CD4-positive, alpha-beta T cell treated with Interleukin-12 subunit alpha and Interleukin-12 subunit beta, for 1 hour (primary cell): ENCODE results near the gene SCN4A.
A peak's percentile ranks its signal among the peaks of the same experiment; 100 is the strongest.
"Not testable (repeated sequence)": the region's sequence is repeated elsewhere in the genome, so short reads cannot be mapped to it uniquely, and the experiment has no call there.

ENCODE experiments used
- DNase-seq: peaks from one replicate; pipeline ENCODE4 v3.0.0-alpha.2; 2020

SCN4A gene

GRCh38 chr17:63932721-63933120 lies 40.0 kb downstream of the SCN4A start:
- no peak for DNase-seq

GRCh38 chr17:63931981-63932561 lies 40.6 kb downstream of the SCN4A start, which contains the start of gene CD79B:
Gene CD79B, minus strand, starts transcription at chr17:63932331. Its CDS starts 70 bp downstream, at chr17:63932261.
- DNase-seq, result peak; percentile 27

DNA sequence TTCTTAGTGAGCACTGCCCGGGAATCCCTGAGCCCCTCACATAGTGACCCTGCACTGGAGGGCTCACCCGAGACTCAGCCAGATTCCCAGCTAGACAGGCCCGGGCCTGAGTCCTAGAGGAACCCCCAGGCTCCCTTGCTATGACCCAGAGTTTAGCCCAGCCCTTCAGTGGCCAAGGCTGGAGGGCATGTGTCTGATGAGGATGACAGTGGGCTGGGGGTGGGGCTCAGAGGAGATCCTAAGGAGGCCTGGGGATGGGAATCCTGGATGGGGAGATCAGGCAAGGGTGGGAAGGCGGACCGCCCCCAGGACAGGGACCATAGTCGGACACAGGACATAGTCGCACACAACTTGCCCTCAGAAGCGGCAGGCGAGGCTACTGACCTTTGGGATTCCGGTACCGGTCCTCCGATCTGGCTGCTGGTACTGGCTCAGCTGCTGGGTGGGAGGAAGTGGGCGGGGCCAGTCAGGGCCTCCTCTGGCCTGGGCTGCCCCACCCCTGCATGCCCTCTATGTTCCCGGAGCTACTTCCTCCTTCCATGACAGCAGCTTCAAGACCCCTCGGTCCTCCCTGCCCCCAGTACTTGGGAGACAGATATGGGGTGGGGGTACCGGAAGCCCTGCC lies 41.7 kb downstream of the SCN4A start:
- DNase-seq, result peak; percentile 70

DNA sequence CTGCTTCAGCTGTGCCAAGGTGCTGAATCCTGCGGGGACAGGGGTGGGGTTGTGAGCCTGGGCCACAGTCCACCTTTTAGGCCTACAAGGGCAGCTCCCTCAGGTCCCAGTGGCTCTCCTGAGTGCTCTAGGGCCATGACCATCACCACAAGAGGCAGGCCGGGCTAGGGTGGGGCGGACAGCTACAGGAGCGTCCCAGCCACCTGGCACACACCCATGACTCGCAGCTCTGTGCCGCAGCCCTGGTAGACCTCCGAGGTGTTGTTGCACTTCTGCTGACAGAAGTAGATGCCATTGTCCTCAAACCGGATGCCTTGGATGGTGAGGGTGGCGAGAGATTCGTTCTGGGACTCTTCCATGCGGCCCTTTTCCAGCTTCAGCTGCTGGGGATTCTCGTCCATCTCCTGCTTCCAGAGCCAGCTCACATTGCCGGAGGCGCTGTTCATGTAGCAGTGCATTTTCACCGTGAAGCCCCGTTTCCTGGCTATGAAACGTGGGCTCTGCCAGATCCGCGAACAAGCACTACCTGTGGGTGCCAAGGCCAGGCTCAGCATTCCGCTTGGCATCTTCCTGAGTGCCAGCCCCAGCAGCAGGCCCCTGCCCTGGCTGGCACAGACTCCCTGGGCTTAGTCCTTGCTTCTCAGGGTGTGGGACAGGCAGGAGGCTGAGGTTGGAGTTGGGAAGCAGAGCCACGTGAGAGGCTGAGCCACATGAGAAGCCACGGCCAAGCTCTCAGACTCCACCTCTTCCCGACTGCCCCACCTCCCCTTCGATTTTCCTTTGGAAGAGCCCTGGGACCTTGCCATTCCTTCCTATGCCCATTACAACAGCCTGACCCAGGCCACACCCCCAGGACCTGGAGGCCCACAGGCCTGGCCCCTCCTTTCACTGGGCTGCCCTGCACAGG lies 42.6 kb downstream of the SCN4A start:
- DNase-seq, result no peak

GRCh38 chr17:63928966-63929695 lies 43.6 kb downstream of the SCN4A start:
- DNase-seq, result no peak

DNA sequence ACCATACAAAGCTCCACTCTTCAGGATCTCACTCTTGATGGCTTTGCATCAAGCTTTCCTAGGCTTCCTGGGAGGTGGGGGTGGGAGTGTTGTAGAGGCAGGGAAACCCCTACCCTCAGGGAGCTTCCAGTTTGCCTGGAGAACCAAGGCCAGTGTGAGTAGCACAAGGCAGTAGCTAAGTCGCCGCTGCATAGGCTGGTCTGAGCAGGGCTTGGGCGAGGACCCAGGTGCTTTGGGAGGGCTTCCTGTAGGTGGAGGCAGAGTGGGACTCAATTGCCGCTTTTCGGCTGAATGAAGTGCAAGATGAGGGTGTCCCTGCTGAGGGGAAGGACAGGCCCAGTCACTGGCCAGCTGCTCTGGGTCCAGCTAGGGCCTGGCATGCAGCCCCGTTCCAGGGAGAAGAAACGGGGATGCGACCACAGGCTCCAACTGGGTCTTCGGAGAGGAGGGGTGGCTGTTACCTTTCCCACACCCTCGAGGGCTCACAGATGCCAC lies 44.5 kb downstream of the SCN4A start:
- no peak for DNase-seq

GRCh38 chr17:63927464-63928171 lies 45.1 kb downstream of the SCN4A start:
- no peak for DNase-seq

DNA sequence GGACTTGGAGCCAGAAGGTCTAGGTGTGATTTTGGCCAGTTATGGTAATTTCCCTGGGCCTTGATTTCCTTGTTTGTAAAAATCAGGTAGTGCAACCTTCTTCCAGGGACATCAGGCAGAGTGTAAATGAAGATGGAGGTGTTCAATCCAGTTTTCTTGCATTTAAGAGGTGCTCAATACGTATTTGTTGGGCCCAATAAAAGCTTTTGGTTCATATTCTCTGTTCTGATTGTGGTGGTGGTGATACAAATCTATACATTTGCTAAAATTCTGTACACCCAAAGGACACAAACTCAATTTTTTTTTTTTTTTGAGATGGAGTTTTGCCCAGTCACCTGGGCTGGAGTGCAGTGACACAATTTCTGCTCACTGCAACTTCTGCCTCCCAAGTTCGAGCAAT lies 46.6 kb downstream of the SCN4A start:
- no peak for DNase-seq

GRCh38 chr17:63925615-63926014 lies 47.1 kb downstream of the SCN4A start:
- no peak for DNase-seq

GRCh38 chr17:63922402-63922801 lies 50.3 kb downstream of the SCN4A start:
- DNase-seq, result not testable (repeated sequence)

GRCh38 chr17:63920779-63921178 lies 51.9 kb downstream of the SCN4A start:
- DNase-seq, result not testable (repeated sequence)

GRCh38 chr17:63920050-63920449 lies 52.7 kb downstream of the SCN4A start:
- not testable (repeated sequence) for DNase-seq

DNA sequence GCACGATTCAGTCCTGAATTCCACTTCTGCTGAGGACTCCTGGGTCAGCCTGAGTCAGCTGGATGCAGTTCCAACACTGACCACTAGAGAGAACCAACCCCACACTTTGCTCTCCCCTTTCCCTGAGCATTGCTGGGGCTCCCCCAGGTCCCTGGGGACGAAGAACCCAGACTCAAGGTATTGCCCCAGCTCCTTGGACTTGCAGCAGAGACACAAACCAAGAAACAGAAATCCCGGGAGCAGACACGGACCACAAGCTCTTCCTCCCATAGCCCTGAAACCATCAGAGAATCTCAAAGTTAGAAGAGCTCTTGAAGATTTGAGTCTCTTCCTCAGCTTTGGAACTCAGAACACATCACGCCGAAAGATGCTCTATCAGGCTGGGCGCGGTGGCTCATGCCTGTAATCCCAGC lies 53.4 kb downstream of the SCN4A start:
- DNase-seq, result peak; percentile 85

- DNase-seq, result not testable (repeated sequence)
These were observed 53.9 kb downstream of the SCN4A start, which contains the start of gene GH1 for GRCh38 chr17:63918789-63919305. Gene GH1, minus strand, starts transcription at chr17:63918839. Its CDS starts 63 bp downstream, at chr17:63918776.

- DNase-seq, result no peak
These were observed 54.4 kb downstream of the SCN4A start for GRCh38 chr17:63918305-63918704.

DNA sequence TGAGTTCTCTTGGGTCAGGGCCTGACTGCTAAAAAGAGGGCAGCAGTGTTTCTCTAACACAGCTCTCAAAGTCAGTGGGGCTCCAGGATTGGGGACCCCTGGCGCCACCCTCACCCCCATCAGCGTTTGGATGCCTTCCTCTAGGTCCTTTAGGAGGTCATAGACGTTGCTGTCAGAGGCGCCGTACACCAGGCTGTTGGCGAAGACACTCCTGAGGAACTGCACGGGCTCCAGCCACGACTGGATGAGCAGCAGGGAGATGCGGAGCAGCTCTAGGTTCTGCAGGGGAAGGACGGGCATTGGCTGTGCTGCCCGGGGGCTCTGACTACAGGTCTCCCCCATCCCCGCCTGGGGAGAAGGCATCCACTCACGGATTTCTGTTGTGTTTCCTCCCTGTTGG lies 55.1 kb downstream of the SCN4A start:
- DNase-seq, result no peak

DNA sequence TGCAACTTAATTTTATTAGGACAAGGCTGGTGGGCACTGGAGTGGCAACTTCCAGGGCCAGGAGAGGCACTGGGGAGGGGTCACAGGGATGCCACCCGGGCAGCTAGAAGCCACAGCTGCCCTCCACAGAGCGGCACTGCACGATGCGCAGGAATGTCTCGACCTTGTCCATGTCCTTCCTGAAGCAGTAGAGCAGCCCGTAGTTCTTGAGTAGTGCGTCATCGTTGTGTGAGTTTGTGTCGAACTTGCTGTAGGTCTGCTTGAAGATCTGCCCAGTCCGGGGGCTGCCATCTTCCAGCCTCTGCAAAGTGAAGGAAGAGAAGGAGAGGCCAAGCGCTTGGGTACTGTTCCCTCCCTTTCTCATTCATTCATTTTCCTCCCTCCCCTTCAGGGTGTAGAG lies 55.5 kb downstream of the SCN4A start:
- DNase-seq, result not testable (repeated sequence)

GRCh38 chr17:63916566-63917185 lies 56.0 kb downstream of the SCN4A start:
- no peak for DNase-seq

GRCh38 chr17:63915753-63916152 lies 57.0 kb downstream of the SCN4A start:
- not testable (repeated sequence) for DNase-seq

DNA sequence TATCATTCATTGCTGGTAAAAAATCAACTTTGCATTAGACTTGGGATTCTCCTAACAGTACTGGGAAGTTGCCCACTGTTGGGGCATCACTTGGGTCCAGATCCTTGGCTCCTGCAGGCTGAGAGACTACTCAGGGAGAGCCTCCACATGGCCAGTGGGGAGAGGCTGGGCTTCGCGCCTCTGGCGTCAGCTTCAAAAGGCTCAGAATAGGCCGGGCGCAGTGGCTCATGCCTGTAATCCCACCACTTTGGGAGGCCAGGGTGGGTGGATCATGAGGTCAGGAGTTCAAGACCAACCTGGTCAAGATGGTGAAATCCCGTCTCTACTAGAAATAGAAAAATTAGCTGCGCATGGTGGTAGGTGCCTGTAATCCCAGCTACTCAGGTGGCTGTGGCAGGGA lies 58.2 kb downstream of the SCN4A start:
- no peak for DNase-seq

DNA sequence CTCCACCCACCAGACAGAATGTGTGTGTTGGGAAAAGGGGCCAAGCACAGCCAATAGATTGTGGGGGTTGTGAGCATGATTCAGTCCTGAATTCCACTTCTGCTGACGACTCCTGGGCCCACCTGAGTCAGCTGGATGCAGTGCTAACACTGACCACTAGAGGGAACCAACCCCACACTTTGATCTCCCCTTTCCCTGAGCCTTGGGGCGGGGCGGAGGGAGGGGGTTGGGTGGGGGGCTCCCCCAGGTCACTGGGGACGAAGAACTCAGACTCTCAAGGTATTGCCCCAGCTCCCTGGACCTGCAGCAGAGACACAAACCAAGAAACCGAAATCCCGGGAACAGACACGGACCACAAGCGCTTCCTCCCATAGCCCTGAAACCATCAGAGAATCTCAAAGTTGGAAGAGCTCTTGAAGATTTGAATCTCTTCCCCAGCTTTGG lies 61.0 kb downstream of the SCN4A start:
- peak; percentile 68 for DNase-seq
